DND-41 (cell line): ENCODE data around the gene FGFBP2.

Experiments
- CTCF ChIP-seq: IDR thresholded peaks from 2 replicates; pipeline ENCODE4 v1.5.1; 2012; ENCODE audit warnings: borderline replicate concordance, low read length, moderate library complexity, mild to moderate bottlenecking; ENCODE audit not compliant: poor library complexity, severe bottlenecking; ENCODE audit errors: extremely low read depth
- EZH2 ChIP-seq: IDR thresholded peaks from 3 replicates; pipeline ENCODE4 v1.6.1; 2012; ENCODE audit warnings: borderline replicate concordance, low read depth, mild to moderate bottlenecking, moderate library complexity, low read length, inconsistent platforms; ENCODE audit not compliant: severe bottlenecking

- TF ChIP-seq CTCF (no peak), EZH2 (no peak)
Measured at GRCh38 chr4:16005676-16006075, 42.7 kb upstream of the FGFBP2 start.
